A549 (cell line): ENCODE measurements around the gene LDLRAP1. TPM values are rescaled to one million over a fixed set of nuclear protein-coding genes. Genes with fewer than 3 reads are reported as not detected.

Experiments
- ATAC-seq, 2 experiments: fragments of 200-7000 bp in 1 of 2; fragments of >200 bp in 1 of 2; cut with Nextera tagmentation in 1 of 2; cut with Tn5 transposase in 1 of 2; 3 replicates each; pipeline versions ENCODE4 v1.8.0 to v1.9.1; 2018 to 2020; ENCODE audit warnings: mild to moderate bottlenecking in 1 of 2, moderate library complexity in 1 of 2
- CTCF ChIA-PET: fragments of 300-600 bp; sonication (Branson Sonifier 250); formaldehyde crosslinking; extraction: SDS; loops from one replicate; lab custom pipeline; 2021; ENCODE audit warnings: antibody characterized with exemption, inconsistent platforms; lab: Yijun Ruan, JAX
- POLR2A ChIA-PET: fragments of 350-600 bp; formaldehyde crosslinking; extraction: SDS; loops from one replicate; lab custom pipeline; 2021; ENCODE audit warnings: antibody characterized with exemption, inconsistent platforms; lab: Yijun Ruan, JAX
- DNase-seq, 2 experiments: peaks; one replicate each; pipeline versions ENCODE4 v3.0.0 to v3.0.0-alpha.2; 2011 to 2016; ENCODE audit warnings: low read depth in 1 of 2, low spot score in 1 of 2
- FAIRE-seq: peaks from 2 replicates; lab custom pipeline; 2011; peaks lifted over from hg19 to GRCh38; lab: Jason Lieb, UNC
- H3K27ac ChIP-seq, 2 experiments: fragments of >200 bp; sonication (Bioruptor Twin); formaldehyde crosslinking; 3 replicates each; pipeline ENCODE4 v1.5.1; 2016 to 2017
- H3K4me1 ChIP-seq: fragments of >200 bp; sonication (Bioruptor Twin); formaldehyde crosslinking; 3 replicates; pipeline ENCODE4 v1.6.1; 2016
- H3K4me2 ChIP-seq: fragments of >200 bp; sonication (Bioruptor Twin); formaldehyde crosslinking; 3 replicates; pipeline ENCODE4 v1.6.1; 2016
- H3K4me3 ChIP-seq: fragments of >200 bp; sonication (Bioruptor Twin); formaldehyde crosslinking; 3 replicates; pipeline ENCODE4 v1.5.1; 2016
- H3K9me3 ChIP-seq: fragments of >200 bp; sonication (Bioruptor Twin); formaldehyde crosslinking; 3 replicates; pipeline ENCODE4 v1.6.1; 2016
- BHLHE40 ChIP-seq: IDR thresholded peaks from 2 replicates; pipeline ENCODE4 v1.6.1; 2012; ENCODE audit warnings: low read depth, low read length, inconsistent platforms
- CEBPB ChIP-seq, 2 experiments: fragments of >200 bp in 1 of 2; sonication (Bioruptor Twin) in 1 of 2; formaldehyde crosslinking in 1 of 2; IDR thresholded peaks; 2 replicates each; pipeline ENCODE4 v1.6.1; 2012 to 2016
- FOSB ChIP-seq: fragments of 250-450 bp; sonication (Bioruptor Pico); IDR thresholded peaks from 2 replicates; pipeline ENCODE4 v1.5.0; 2020; ENCODE audit warnings: mild to moderate bottlenecking, moderate library complexity
- FOSL2 ChIP-seq, 2 experiments: fragments of 450-650 bp in 1 of 2; fragments of >200 bp in 1 of 2; sonication (Bioruptor Twin) in 1 of 2; formaldehyde crosslinking; IDR thresholded peaks; 2 replicates each; pipeline versions ENCODE4 v1.5.0 to v1.6.1; 2016 to 2020; ENCODE audit warnings: mild to moderate bottlenecking in 1 of 2, moderate library complexity in 1 of 2
- GATA3 ChIP-seq: IDR thresholded peaks from 2 replicates; pipeline ENCODE4 v1.6.1; 2012; ENCODE audit warnings: borderline replicate concordance
- HEYL ChIP-seq: fragments of 250-450 bp; sonication (Bioruptor Pico); IDR thresholded peaks from 2 replicates; pipeline ENCODE4 v1.8.0; 2021; ENCODE audit warnings: mild to moderate bottlenecking, moderate library complexity
- HOXA7 ChIP-seq: fragments of 250-450 bp; sonication (Bioruptor Pico); IDR thresholded peaks from 2 replicates; pipeline ENCODE4 v1.5.0; 2020; ENCODE audit warnings: mild to moderate bottlenecking, moderate library complexity
- JUNB ChIP-seq: fragments of >200 bp; sonication (Bioruptor Twin); formaldehyde crosslinking; IDR thresholded peaks from 2 replicates; pipeline ENCODE4 v1.6.1; 2016
- KDM5A ChIP-seq: fragments of 200-600 bp; sonication (generic); IDR thresholded peaks from 2 replicates; pipeline ENCODE4 v1.6.1; 2016; ENCODE audit warnings: antibody characterized with exemption, mild to moderate bottlenecking
- MAZ ChIP-seq: fragments of 150-350 bp; IDR thresholded peaks from 2 replicates; pipeline ENCODE4 v1.6.1; 2014; ENCODE audit warnings: antibody characterized with exemption, low read depth, low read length, borderline replicate concordance
- MYC ChIP-seq: IDR thresholded peaks from 2 replicates; pipeline ENCODE4 v1.6.1; 2012; ENCODE audit warnings: mild to moderate bottlenecking, inconsistent platforms, low read length, improper control_type of control experiment, borderline replicate concordance
- NFE2L2 ChIP-seq: fragments of 150-350 bp; conservative IDR thresholded peaks from 2 replicates; pipeline ENCODE4 v1.6.1; 2014; ENCODE audit warnings: low read length
- RAD21 ChIP-seq, 2 experiments: fragments of >200 bp in 1 of 2; sonication (Bioruptor Twin) in 1 of 2; formaldehyde crosslinking in 1 of 2; IDR thresholded peaks in 1 of 2; conservative IDR thresholded peaks in 1 of 2; 2 replicates in 1 of 2; 3 replicates in 1 of 2; pipeline ENCODE4 v1.6.1; 2012 to 2018; ENCODE audit warnings: inconsistent platforms in 1 of 2
- RCOR1 ChIP-seq: fragments of 150-350 bp; IDR thresholded peaks from 2 replicates; pipeline ENCODE4 v1.6.1; 2014; ENCODE audit warnings: antibody characterized with exemption, low read length, low read depth
- RFX5 ChIP-seq: fragments of 450-650 bp; IDR thresholded peaks from 2 replicates; pipeline ENCODE4 v1.7.1; 2014; ENCODE audit warnings: antibody characterized with exemption, mild to moderate bottlenecking, moderate library complexity
- SMC3 ChIP-seq: fragments of >200 bp; sonication (Bioruptor Twin); formaldehyde crosslinking; IDR thresholded peaks from 3 replicates; pipeline ENCODE4 v1.6.1; 2018; ENCODE audit warnings: inconsistent platforms
- TFCP2L1 ChIP-seq: fragments of 250-450 bp; sonication (Bioruptor Pico); IDR thresholded peaks from 2 replicates; pipeline ENCODE4 v1.5.0; 2021; ENCODE audit warnings: mild to moderate bottlenecking
- ZC3H11A ChIP-seq: fragments of 450-650 bp; IDR thresholded peaks from 2 replicates; pipeline ENCODE4 v1.6.1; 2014; ENCODE audit warnings: antibody characterized with exemption, mild to moderate bottlenecking
- ZNF302 ChIP-seq: fragments of 250-450 bp; sonication (Bioruptor Pico); IDR thresholded peaks from 2 replicates; pipeline ENCODE4 v1.9.0; 2021; ENCODE audit warnings: inconsistent platforms, mild to moderate bottlenecking, moderate library complexity
- ZSCAN20 ChIP-seq: fragments of 250-450 bp; sonication (Bioruptor Pico); IDR thresholded peaks from 2 replicates; pipeline ENCODE4 v1.8.0; 2022; ENCODE audit warnings: mild to moderate bottlenecking, moderate library complexity
- WGBS: methylation state at CpG from one replicate; pipeline ENCODE4 v1.1.6; 2017; ENCODE audit errors: missing lambda C conversion rate; 5-methylcytosine and 5-hydroxymethylcytosine counted together
- polyA plus RNA-seq, 4 experiments: library from polyadenylated mRNA; depleted of rRNA in 3 of 4; stranded (reverse); fragments of >200 nt; fragmentation: RNase III in 1 of 4; extraction: RNeasy Plus Mini Kit Qiagen cat#74134 plus additional on column Dnase treatment in 1 of 4; gene quantifications; 2 replicates in 3 of 4; 3 replicates in 1 of 4; pipeline ENCODE4 v1.2.3, GENCODE V29; 2011 to 2017
- TF ChIP-seq, protein P1 (sequence below): fragments of 450-650 bp; IDR thresholded peaks from 2 replicates; pipeline ENCODE4 v1.6.1; 2014; ENCODE audit warnings: antibody characterized with exemption
- TF ChIP-seq, protein P2 (sequence below): IDR thresholded peaks from 2 replicates; pipeline ENCODE4 v1.6.1; 2012
- TF ChIP-seq, protein P3 (sequence below): IDR thresholded peaks from 2 replicates; pipeline ENCODE4 v1.6.1; 2012; ENCODE audit warnings: low read depth, borderline replicate concordance
- TF ChIP-seq, protein P4 (sequence below): IDR thresholded peaks from 2 replicates; pipeline ENCODE4 v1.6.1; 2012
- TF ChIP-seq, protein P5 (sequence below): fragments of 250-450 bp; sonication (Bioruptor Pico); IDR thresholded peaks from 2 replicates; pipeline ENCODE4 v1.5.0; 2020; ENCODE audit warnings: low read depth, mild to moderate bottlenecking, moderate library complexity

The LDLRAP1 gene
- polyA plus RNA-seq, 2 of the 4 experiments (the other 2 are of a cell fraction), result 7.9 to 10.1 TPM

DNA sequence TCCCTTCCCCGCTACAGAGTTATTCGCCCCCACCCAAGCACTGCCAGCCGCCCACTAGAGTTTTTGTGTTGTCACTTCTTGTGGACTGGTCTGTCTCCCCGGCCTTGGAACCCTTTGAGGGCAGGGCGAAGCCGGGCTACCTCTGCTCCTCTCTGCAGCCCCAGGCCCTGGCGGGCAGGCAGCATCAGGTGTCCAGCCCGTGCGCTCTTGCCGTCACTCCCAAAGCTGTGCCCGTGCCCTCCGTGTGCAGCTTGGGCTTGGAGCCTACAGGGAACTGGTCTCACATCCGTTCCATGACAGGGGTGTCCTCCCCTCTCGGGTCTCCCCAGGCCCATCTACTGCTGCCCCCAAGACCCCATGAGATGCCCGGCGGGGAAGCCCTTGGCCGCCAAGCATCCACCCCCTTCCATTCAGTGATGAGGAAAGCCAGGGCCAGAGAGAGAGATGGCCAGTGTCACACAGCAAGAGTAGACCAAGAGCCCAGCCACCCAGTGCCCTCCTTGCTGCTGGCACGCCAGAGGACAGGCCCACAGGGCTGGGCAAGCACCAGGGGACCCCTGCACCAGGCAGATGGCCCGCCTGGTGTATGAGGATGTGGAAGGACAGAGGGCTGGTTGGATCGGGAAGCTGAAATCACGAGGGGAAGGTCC lies 15.3 kb upstream of the LDLRAP1 start:
- H3K4me3 ChIP-seq, result no peak overlapping the region
- CTCF ChIA-PET, result interaction anchor here (1.8 kb wide), 1 partner anchor 24 kb away, joined by 3 read pairs; no protein-coding TSS in a partner anchor
- no peak for TF ChIP-seq MYC
- TF ChIP-seq FOSL2 (IDR thresholded peaks at IDR 0.05), result no peak
- TF ChIP-seq FOSL2 (CRISPR knock-in tag; IDR thresholded peaks at IDR 0.05), result no peak
- no peak for TF ChIP-seq RCOR1
- TF ChIP-seq HEYL (CRISPR knock-in tag), result no peak
- no peaks in the 10 kb centered on the region for H3K9me3 ChIP-seq
- H3K4me2 ChIP-seq, result no peak overlapping the region
- H3K4me1 ChIP-seq, result peaks cover 11% of the 10 kb centered on the region; the same call in 2 of the 3 replicates
- POLR2A ChIA-PET, result no interaction called here
- no peak overlapping the region for H3K27ac ChIP-seq
- no peak for FAIRE-seq
- 84% methylated on average over 15 of the region's 21 CpGs for WGBS
- DNase-seq, result no peak
- no peak for ATAC-seq

DNA sequence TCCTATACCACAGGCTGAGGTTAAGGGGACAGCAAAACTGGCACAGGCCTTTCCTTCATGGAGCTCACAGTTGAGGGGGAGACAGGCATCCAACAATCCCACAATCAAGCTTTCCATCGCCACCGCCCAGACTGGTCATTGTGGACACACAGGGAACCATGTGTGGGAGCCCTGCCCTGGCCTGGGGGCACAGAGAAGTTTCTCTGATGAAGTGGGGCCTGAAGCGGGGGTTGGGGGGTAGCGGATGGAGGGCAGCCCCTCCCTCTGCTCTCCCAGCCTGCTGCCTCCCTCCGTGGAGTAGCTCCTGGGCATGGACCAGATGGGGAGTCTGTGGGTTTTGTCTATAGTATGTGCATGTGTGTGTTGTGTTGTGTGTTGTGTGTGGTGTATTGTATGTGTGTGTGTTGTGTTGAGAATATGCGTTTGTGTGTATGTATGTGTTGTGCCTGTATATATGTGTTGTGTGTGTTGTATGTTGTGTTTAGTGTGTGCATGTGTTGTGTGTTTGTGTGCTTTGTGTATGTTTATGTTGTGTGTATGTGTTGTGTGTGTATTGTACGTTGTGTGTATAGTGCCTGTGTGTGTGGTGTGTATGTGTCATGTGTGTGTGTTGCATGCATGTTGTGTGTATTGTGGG lies 14.4 kb upstream of the LDLRAP1 start:
- Histone ChIP-seq H3K9me3 (no peaks in the 10 kb centered on the region), H3K4me3 (no peak overlapping the region), H3K4me2 (no peak overlapping the region), H3K4me1 (peaks cover 11% of the 10 kb centered on the region; the same call in 2 of the 3 replicates), H3K27ac (no peak overlapping the region)
- WGBS, result 42% methylated on average over 3 of the region's 7 CpGs
- DNase-seq, result no peak
- POLR2A ChIA-PET, result no interaction called here
- no peak for ATAC-seq
- CTCF ChIA-PET, result interaction anchor here (1.0 to 1.8 kb wide), 2 partner anchors 8 to 25 kb away, joined by 3 to 4 read pairs; no protein-coding TSS in a partner anchor
- TF ChIP-seq MYC (no peak), ZSCAN20 (CRISPR knock-in tag) (no peak), ZC3H11A (no peak), HOXA7 (no peak), RCOR1 (no peak), MAZ (no peak), HEYL (CRISPR knock-in tag) (no peak), GATA3 (no peak), RFX5 (no peak), FOSB (no peak), BHLHE40 (no peak), JUNB (no peak), SMC3 (no peak), RAD21 (conservative IDR thresholded peaks at IDR 0.05 in 1 of 2, IDR thresholded peaks at IDR 0.05 in 1 of 2) (no peak)
- TF ChIP-seq, protein P1, sequence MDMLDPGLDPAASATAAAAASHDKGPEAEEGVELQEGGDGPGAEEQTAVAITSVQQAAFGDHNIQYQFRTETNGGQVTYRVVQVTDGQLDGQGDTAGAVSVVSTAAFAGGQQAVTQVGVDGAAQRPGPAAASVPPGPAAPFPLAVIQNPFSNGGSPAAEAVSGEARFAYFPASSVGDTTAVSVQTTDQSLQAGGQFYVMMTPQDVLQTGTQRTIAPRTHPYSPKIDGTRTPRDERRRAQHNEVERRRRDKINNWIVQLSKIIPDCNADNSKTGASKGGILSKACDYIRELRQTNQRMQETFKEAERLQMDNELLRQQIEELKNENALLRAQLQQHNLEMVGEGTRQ, result no peak
- TF ChIP-seq, protein P2, sequence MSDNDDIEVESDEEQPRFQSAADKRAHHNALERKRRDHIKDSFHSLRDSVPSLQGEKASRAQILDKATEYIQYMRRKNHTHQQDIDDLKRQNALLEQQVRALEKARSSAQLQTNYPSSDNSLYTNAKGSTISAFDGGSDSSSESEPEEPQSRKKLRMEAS, result no peak
- no peak for FAIRE-seq

DNA sequence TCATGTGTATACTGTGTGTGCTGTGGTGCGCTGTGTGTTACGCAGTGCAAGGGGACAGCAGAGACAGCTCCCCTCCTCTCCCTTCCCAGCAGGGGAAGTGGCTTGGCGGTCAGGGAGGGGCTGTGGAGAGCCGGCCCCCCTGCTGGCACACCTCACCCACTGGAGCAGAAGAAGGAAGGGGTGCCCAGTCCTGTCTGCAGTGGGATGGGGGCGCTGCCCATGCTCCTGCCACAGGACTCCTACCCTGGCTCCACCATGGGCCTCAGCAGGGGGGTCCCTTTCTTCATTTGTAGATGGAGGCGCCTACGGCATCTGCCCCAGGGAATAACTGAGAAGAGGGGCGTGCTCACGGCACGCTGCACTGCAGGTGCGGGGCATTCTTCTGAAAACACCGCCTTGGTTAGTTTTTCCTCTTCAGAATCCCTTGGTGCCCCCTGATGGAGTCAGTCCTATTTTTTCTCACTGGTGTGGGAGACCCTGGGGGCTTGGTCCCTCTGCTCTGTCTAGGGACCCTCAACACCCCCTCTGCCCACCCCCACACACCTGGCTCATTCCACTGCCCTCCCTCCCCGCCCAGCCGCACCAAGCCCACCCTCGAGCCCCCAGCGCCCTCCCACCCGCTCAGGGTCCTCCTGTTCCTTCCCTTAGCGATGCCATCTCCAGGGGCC lies 13.8 kb upstream of the LDLRAP1 start:
- FAIRE-seq (no peak), ATAC-seq (no peak), DNase-seq (no peak)
- Histone ChIP-seq H3K4me3 (no peak overlapping the region), H3K4me1 (peaks cover 11% of the 10 kb centered on the region; the same call in 2 of the 3 replicates), H3K9me3 (no peaks in the 10 kb centered on the region), H3K4me2 (no peak overlapping the region), H3K27ac (no peak overlapping the region)
- 79% methylated on average over 10 of the region's 18 CpGs for WGBS
- ChIA-PET POLR2A (no interaction called here), CTCF (interaction anchor here (1.0 kb wide), 1 partner anchor 9 kb away, joined by 4 read pairs; no protein-coding TSS in a partner anchor)
- no peak for TF ChIP-seq CEBPB (IDR thresholded peaks at IDR 0.05)
- TF ChIP-seq, protein P3, sequence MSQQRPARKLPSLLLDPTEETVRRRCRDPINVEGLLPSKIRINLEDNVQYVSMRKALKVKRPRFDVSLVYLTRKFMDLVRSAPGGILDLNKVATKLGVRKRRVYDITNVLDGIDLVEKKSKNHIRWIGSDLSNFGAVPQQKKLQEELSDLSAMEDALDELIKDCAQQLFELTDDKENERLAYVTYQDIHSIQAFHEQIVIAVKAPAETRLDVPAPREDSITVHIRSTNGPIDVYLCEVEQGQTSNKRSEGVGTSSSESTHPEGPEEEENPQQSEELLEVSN, result no peak
- no peak for TF ChIP-seq ZNF302 (CRISPR knock-in tag)
- TF ChIP-seq, protein P4, sequence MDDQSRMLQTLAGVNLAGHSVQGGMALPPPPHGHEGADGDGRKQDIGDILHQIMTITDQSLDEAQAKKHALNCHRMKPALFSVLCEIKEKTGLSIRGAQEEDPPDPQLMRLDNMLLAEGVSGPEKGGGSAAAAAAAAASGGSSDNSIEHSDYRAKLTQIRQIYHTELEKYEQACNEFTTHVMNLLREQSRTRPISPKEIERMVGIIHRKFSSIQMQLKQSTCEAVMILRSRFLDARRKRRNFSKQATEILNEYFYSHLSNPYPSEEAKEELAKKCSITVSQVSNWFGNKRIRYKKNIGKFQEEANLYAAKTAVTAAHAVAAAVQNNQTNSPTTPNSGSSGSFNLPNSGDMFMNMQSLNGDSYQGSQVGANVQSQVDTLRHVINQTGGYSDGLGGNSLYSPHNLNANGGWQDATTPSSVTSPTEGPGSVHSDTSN, result no peak
- TF ChIP-seq TFCP2L1 (CRISPR knock-in tag), result no peak
- TF ChIP-seq NFE2L2, result no peak
- TF ChIP-seq KDM5A, result no peak
- TF ChIP-seq, protein P5, sequence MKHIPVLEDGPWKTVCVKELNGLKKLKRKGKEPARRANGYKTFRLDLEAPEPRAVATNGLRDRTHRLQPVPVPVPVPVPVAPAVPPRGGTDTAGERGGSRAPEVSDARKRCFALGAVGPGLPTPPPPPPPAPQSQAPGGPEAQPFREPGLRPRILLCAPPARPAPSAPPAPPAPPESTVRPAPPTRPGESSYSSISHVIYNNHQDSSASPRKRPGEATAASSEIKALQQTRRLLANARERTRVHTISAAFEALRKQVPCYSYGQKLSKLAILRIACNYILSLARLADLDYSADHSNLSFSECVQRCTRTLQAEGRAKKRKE (CRISPR knock-in tag), result no peak
- TF ChIP-seq, all 56 proteins: peak for 0
